ENCODE measurements around the gene ARAP1.

- TF ChIP-seq CTCF (conservative IDR thresholded peaks at IDR 0.05 in 1 of 2, IDR thresholded peaks at IDR 0.05 in 1 of 2; ENCODE audit: extremely low read depth in 1 of 2, insufficient read depth in 1 of 2, low read depth in 1 of 2, low read length in 2 of 2) (no peak), EZH2 (IDR thresholded peaks at IDR 0.05; ENCODE audit: borderline replicate concordance, low read length) (no peak)
These were observed 46.5 kb downstream of the ARAP1 start for GRCh38 chr11:72705442-72706365.
